Measurements from ENCODE around the gene DNM2. TPM values are rescaled to one million over a fixed set of nuclear protein-coding genes. Genes with fewer than 3 reads are reported as not detected.

Gene DNM2
- total RNA-seq, 1 experiment from 2014 or later, result 125 TPM

GRCh38 chr19:10767726-10768125, 49.8 kb downstream of the DNM2 start:
- no peak overlapping the region for H3K4me3 ChIP-seq (ENCODE audit: low read depth in 2 of 2, low read length in 2 of 2)
- H3K4me1 ChIP-seq (ENCODE audit: control insufficient read depth, insufficient read depth, low read length), result peaks cover 26% of the 10 kb centered on the region
- no peak overlapping the region for H3K27ac ChIP-seq (ENCODE audit: low read length)
- no peaks in the 10 kb centered on the region for H3K27me3 ChIP-seq (ENCODE audit: control insufficient read depth, insufficient read depth, low read length)
- ATAC-seq (no peak), DNase-seq (ENCODE audit: low read depth, low spot score) (no peak)
- intact Hi-C loops (cut with micrococcal nuclease; ENCODE audit: unreplicated experiment), result no loop called here
- in situ Hi-C loops (cut with HindIII; ENCODE audit: low pct_unique_long_range_greater_than_20kb, low sequenced_read_pairs), result no loop called here
- TF ChIP-seq SIN3A (IDR thresholded peaks at IDR 0.05; ENCODE audit: borderline replicate concordance, insufficient read depth, low read depth, low read length) (no peak), POLR2AphosphoS5 (IDR thresholded peaks at IDR 0.05; ENCODE audit: low read depth, low read length) (no peak), REST (IDR thresholded peaks at IDR 0.05; ENCODE audit: insufficient read depth in 1 of 2, low read depth in 2 of 2, low read length in 1 of 2) (no peak), TCF7L2 (IDR thresholded peaks at IDR 0.05; ENCODE audit: low read depth, low read length) (no peak)
- TF ChIP-seq, protein P1, sequence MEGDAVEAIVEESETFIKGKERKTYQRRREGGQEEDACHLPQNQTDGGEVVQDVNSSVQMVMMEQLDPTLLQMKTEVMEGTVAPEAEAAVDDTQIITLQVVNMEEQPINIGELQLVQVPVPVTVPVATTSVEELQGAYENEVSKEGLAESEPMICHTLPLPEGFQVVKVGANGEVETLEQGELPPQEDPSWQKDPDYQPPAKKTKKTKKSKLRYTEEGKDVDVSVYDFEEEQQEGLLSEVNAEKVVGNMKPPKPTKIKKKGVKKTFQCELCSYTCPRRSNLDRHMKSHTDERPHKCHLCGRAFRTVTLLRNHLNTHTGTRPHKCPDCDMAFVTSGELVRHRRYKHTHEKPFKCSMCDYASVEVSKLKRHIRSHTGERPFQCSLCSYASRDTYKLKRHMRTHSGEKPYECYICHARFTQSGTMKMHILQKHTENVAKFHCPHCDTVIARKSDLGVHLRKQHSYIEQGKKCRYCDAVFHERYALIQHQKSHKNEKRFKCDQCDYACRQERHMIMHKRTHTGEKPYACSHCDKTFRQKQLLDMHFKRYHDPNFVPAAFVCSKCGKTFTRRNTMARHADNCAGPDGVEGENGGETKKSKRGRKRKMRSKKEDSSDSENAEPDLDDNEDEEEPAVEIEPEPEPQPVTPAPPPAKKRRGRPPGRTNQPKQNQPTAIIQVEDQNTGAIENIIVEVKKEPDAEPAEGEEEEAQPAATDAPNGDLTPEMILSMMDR (IDR thresholded peaks at IDR 0.05), result no peak
- ChIA-PET POLR2A (no interaction called here), CTCF (no interaction called here)
- H3K36me3 ChIP-seq (ENCODE audit: control insufficient read depth, insufficient read depth, low read length), result no peaks in the 10 kb centered on the region
- BruUV-seq (replicated peaks), result no TSS peak
- no peaks in the 10 kb centered on the region for H3K9me3 ChIP-seq (ENCODE audit: control insufficient read depth, insufficient read depth, low read depth, low read length)

GRCh38 chr19:10768369-10768768, 50.5 kb downstream of the DNM2 start:
- Histone ChIP-seq H3K27ac (ENCODE audit: low read length) (no peak overlapping the region), H3K4me1 (ENCODE audit: control insufficient read depth, insufficient read depth, low read length) (peaks cover 26% of the 10 kb centered on the region), H3K9me3 (ENCODE audit: control insufficient read depth, insufficient read depth, low read depth, low read length) (no peaks in the 10 kb centered on the region), H3K36me3 (ENCODE audit: control insufficient read depth, insufficient read depth, low read length) (no peaks in the 10 kb centered on the region), H3K27me3 (ENCODE audit: control insufficient read depth, insufficient read depth, low read length) (no peaks in the 10 kb centered on the region), H3K4me3 (ENCODE audit: low read depth in 2 of 2, low read length in 2 of 2) (no peak overlapping the region)
- in situ Hi-C loops (cut with HindIII; ENCODE audit: low pct_unique_long_range_greater_than_20kb, low sequenced_read_pairs), result no loop called here
- intact Hi-C loops (cut with micrococcal nuclease; ENCODE audit: unreplicated experiment), result no loop called here
- TF ChIP-seq, protein P1 (IDR thresholded peaks at IDR 0.05), result no peak
- no peak for TF ChIP-seq REST (IDR thresholded peaks at IDR 0.05; ENCODE audit: insufficient read depth in 1 of 2, low read depth in 2 of 2, low read length in 1 of 2)
- no peak for TF ChIP-seq SIN3A (IDR thresholded peaks at IDR 0.05; ENCODE audit: borderline replicate concordance, insufficient read depth, low read depth, low read length)
- no peak for TF ChIP-seq TCF7L2 (IDR thresholded peaks at IDR 0.05; ENCODE audit: low read depth, low read length)
- TF ChIP-seq POLR2AphosphoS5 (IDR thresholded peaks at IDR 0.05; ENCODE audit: low read depth, low read length), result no peak
- ChIA-PET POLR2A (no interaction called here), CTCF (no interaction called here)
- DNase-seq (ENCODE audit: low read depth, low spot score) (no peak), ATAC-seq (no peak)
- no TSS peak for BruUV-seq (replicated peaks)
